ENCODE measurements around the gene ERG.

ERG gene

GRCh38 chr21:38474124-38474523 lies 24.2 kb downstream of the ERG start:
- no peak for DNase-seq (ENCODE audit: low read depth in 2 of 2)

GRCh38 chr21:38472412-38473108 lies 25.7 kb downstream of the ERG start:
- no peak for DNase-seq (ENCODE audit: low read depth in 2 of 2)

- DNase-seq (ENCODE audit: low read depth in 2 of 2): no peak
Measured at GRCh38 chr21:38471766-38472165, 26.5 kb downstream of the ERG start.

- no peak for DNase-seq (ENCODE audit: low read depth in 2 of 2)
Measured at GRCh38 chr21:38470755-38471154, 27.5 kb downstream of the ERG start.

GRCh38 chr21:38469642-38470041 lies 28.6 kb downstream of the ERG start:
- DNase-seq (ENCODE audit: low read depth in 2 of 2): no peak

- no peak for DNase-seq (ENCODE audit: low read depth in 2 of 2)
Measured at GRCh38 chr21:38468989-38469388, 29.3 kb downstream of the ERG start.

- no peak for DNase-seq (ENCODE audit: low read depth in 2 of 2)
Measured at GRCh38 chr21:38467911-38468310, 30.4 kb downstream of the ERG start.

- no peak for DNase-seq (ENCODE audit: low read depth in 2 of 2)
Measured at GRCh38 chr21:38467374-38467773, 30.9 kb downstream of the ERG start.

GRCh38 chr21:38460171-38460742 lies 38.0 kb downstream of the ERG start:
- no peak for DNase-seq (ENCODE audit: low read depth in 2 of 2)

- no peak for DNase-seq (ENCODE audit: low read depth in 2 of 2)
Measured at GRCh38 chr21:38459490-38459889, 38.8 kb downstream of the ERG start.

- DNase-seq (ENCODE audit: low read depth in 2 of 2): no peak
Measured at GRCh38 chr21:38455403-38455802, 42.9 kb downstream of the ERG start.

GRCh38 chr21:38454702-38455101 lies 43.6 kb downstream of the ERG start:
- no peak for DNase-seq (ENCODE audit: low read depth in 2 of 2)

GRCh38 chr21:38454161-38454560 lies 44.1 kb downstream of the ERG start:
- DNase-seq (ENCODE audit: low read depth in 2 of 2): no peak

- no peak for DNase-seq (ENCODE audit: low read depth in 2 of 2)
Measured at GRCh38 chr21:38448671-38449385, 49.4 kb downstream of the ERG start.

- DNase-seq (ENCODE audit: low read depth in 2 of 2): no peak
Measured at GRCh38 chr21:38447611-38448010, 50.7 kb downstream of the ERG start.

GRCh38 chr21:38444691-38445090 lies 53.6 kb downstream of the ERG start:
- DNase-seq (ENCODE audit: low read depth in 2 of 2): no peak

- no peak for DNase-seq (ENCODE audit: low read depth in 2 of 2)
Measured at GRCh38 chr21:38443110-38443509, 55.2 kb downstream of the ERG start.

GRCh38 chr21:38441153-38441552 lies 57.1 kb downstream of the ERG start:
- DNase-seq (ENCODE audit: low read depth in 2 of 2): no peak

- DNase-seq (ENCODE audit: low read depth in 2 of 2): no peak
Measured at GRCh38 chr21:38440746-38441145, 57.5 kb downstream of the ERG start.

- no peak for DNase-seq (ENCODE audit: low read depth in 2 of 2)
Measured at GRCh38 chr21:38439957-38440356, 58.3 kb downstream of the ERG start.

- DNase-seq (ENCODE audit: low read depth in 2 of 2): no peak
Measured at GRCh38 chr21:38439426-38439825, 58.9 kb downstream of the ERG start.

GRCh38 chr21:38438462-38438893 lies 59.8 kb downstream of the ERG start:
- no peak for DNase-seq (ENCODE audit: low read depth in 2 of 2)

- no peak for DNase-seq (ENCODE audit: low read depth in 2 of 2)
Measured at GRCh38 chr21:38436341-38436740, 61.9 kb downstream of the ERG start.
